ENCODE results near the gene TMED9.

GRCh38 chr5:177575488-177575887, 16.5 kb upstream of the TMED9 start:
- TF ChIP-seq PATZ1 (CRISPR knock-in tag; IDR thresholded peaks at IDR 0.05; ENCODE audit: borderline replicate concordance) (no peak), ISL1 (CRISPR knock-in tag; IDR thresholded peaks at IDR 0.05) (no peak), TOX (CRISPR knock-in tag; IDR thresholded peaks at IDR 0.05; ENCODE audit: borderline replicate concordance) (no peak), ZFP3 (CRISPR knock-in tag; IDR thresholded peaks at IDR 0.05) (no peak), ZFP30 (CRISPR knock-in tag; IDR thresholded peaks at IDR 0.05) (no peak), ESRRG (CRISPR knock-in tag; IDR thresholded peaks at IDR 0.05) (no peak), CREB5 (CRISPR knock-in tag; IDR thresholded peaks at IDR 0.05; ENCODE audit: low read depth) (no peak), PPARA (CRISPR knock-in tag; IDR thresholded peaks at IDR 0.05; ENCODE audit: borderline replicate concordance) (no peak), TCF4 (CRISPR knock-in tag; IDR thresholded peaks at IDR 0.05; ENCODE audit: borderline replicate concordance) (no peak), GLIS3 (CRISPR knock-in tag; IDR thresholded peaks at IDR 0.05) (no peak), ARNTL (CRISPR knock-in tag; IDR thresholded peaks at IDR 0.05; ENCODE audit: borderline replicate concordance, low read depth) (no peak), RARB (CRISPR knock-in tag; IDR thresholded peaks at IDR 0.05) (no peak), SNAI2 (CRISPR knock-in tag; IDR thresholded peaks at IDR 0.05) (no peak)
- TF ChIP-seq, protein P1, sequence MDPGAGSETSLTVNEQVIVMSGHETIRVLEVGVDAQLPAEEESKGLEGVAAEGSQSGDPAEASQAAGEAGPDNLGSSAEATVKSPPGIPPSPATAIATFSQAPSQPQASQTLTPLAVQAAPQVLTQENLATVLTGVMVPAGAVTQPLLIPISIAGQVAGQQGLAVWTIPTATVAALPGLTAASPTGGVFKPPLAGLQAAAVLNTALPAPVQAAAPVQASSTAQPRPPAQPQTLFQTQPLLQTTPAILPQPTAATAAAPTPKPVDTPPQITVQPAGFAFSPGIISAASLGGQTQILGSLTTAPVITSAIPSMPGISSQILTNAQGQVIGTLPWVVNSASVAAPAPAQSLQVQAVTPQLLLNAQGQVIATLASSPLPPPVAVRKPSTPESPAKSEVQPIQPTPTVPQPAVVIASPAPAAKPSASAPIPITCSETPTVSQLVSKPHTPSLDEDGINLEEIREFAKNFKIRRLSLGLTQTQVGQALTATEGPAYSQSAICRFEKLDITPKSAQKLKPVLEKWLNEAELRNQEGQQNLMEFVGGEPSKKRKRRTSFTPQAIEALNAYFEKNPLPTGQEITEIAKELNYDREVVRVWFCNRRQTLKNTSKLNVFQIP (CRISPR knock-in tag; IDR thresholded peaks at IDR 0.05; ENCODE audit: borderline replicate concordance, low read depth) = no peak

All from SK-N-SH treated with all-trans-retinoic acid at 6 μM for 48 hours (cell line).